Lung microvascular endothelial cell (primary cell): ENCODE results near the gene DSCAML1. TPM values are rescaled to one million over a fixed set of nuclear protein-coding genes. Genes with fewer than 3 reads are reported as not detected.

Source experiments
- DNase-seq, 2 donors: peaks; one replicate each; pipeline versions ENCODE4 v3.0.0 to v3.0.0-alpha.2; 2010; ENCODE audit warnings: low read depth in 2 of 2
- total RNA-seq: library from RNA; depleted of rRNA; stranded (reverse); fragments of >200 nt; gene quantifications from 2 replicates; pipeline ENCODE4 v1.2.1, GENCODE V29; 2014

Gene DSCAML1
- total RNA-seq, 1 donor from 2014 or later: under 0.01 TPM

- DNase-seq: no peak
Measured at GRCh38 chr11:117701781-117702180, 95.2 kb downstream of the DSCAML1 start.

GRCh38 chr11:117700551-117700950 lies 96.5 kb downstream of the DSCAML1 start:
- no peak for DNase-seq

- no peak for DNase-seq
Measured at GRCh38 chr11:117697319-117697718, 99.7 kb downstream of the DSCAML1 start.

GRCh38 chr11:117696540-117696939 lies 100.5 kb downstream of the DSCAML1 start:
- no peak for DNase-seq

GRCh38 chr11:117693344-117693743 lies 103.7 kb downstream of the DSCAML1 start:
- DNase-seq: no peak

GRCh38 chr11:117691516-117691915 lies 105.5 kb downstream of the DSCAML1 start:
- DNase-seq: no peak

GRCh38 chr11:117691218-117691514 lies 105.8 kb downstream of the DSCAML1 start:
- no peak for DNase-seq

GRCh38 chr11:117690484-117691217 lies 106.4 kb downstream of the DSCAML1 start:
- DNase-seq: no peak

- DNase-seq: no peak
Measured at GRCh38 chr11:117688255-117688797, 108.7 kb downstream of the DSCAML1 start.

GRCh38 chr11:117687776-117688175 lies 109.2 kb downstream of the DSCAML1 start:
- DNase-seq: no peak

- DNase-seq: no peak
Measured at GRCh38 chr11:117686711-117687110, 110.3 kb downstream of the DSCAML1 start.

- DNase-seq: no peak
Measured at GRCh38 chr11:117685566-117685965, 111.5 kb downstream of the DSCAML1 start.

- DNase-seq: no peak
Measured at GRCh38 chr11:117684731-117685130, 112.3 kb downstream of the DSCAML1 start.

- DNase-seq: no peak
Measured at GRCh38 chr11:117684111-117684510, 112.9 kb downstream of the DSCAML1 start.

GRCh38 chr11:117681438-117681837 lies 115.6 kb downstream of the DSCAML1 start:
- no peak for DNase-seq

GRCh38 chr11:117679461-117679860 lies 117.6 kb downstream of the DSCAML1 start:
- DNase-seq: no peak

- no peak for DNase-seq
Measured at GRCh38 chr11:117678658-117679406, 118.2 kb downstream of the DSCAML1 start.

- DNase-seq: no peak
Measured at GRCh38 chr11:117677729-117678310, 119.2 kb downstream of the DSCAML1 start.

- no peak for DNase-seq
Measured at GRCh38 chr11:117676501-117676900, 120.5 kb downstream of the DSCAML1 start.

- no peak for DNase-seq
Measured at GRCh38 chr11:117673602-117674001, 123.4 kb downstream of the DSCAML1 start.

- DNase-seq: no peak
Measured at GRCh38 chr11:117671370-117671769, 125.6 kb downstream of the DSCAML1 start.

- no peak for DNase-seq
Measured at GRCh38 chr11:117670924-117671323, 126.1 kb downstream of the DSCAML1 start.
